HepG2 (cell line): ENCODE results near the gene IGSF5.

Experiments
- CEBPB ChIP-seq: IDR thresholded peaks from 2 replicates; pipeline ENCODE4 v1.6.1; 2011; ENCODE audit warnings: low read depth, low read length, improper control_type of control experiment, borderline replicate concordance
- CTCF ChIP-seq: sonication (generic); formaldehyde crosslinking; IDR thresholded peaks from 2 replicates; pipeline ENCODE4 v1.5.0; 2020; ENCODE audit warnings: mild to moderate bottlenecking, missing genetic modification reagents, moderate library complexity
- FOXA3 ChIP-seq: IDR thresholded peaks from 2 replicates; pipeline ENCODE4 v1.6.1; 2016; ENCODE audit warnings: missing genetic modification reagents, missing compliant biosample characterization
- JUND ChIP-seq: sonication (generic); formaldehyde crosslinking; IDR thresholded peaks from 2 replicates; pipeline ENCODE4 v1.8.0; 2022; ENCODE audit warnings: mild to moderate bottlenecking, missing genetic modification reagents
- PBX2 ChIP-seq: IDR thresholded peaks from 2 replicates; pipeline ENCODE4 v1.6.1; 2016; ENCODE audit warnings: control low read depth
- RERE ChIP-seq: IDR thresholded peaks from 2 replicates; pipeline ENCODE4 v1.6.1; 2016; ENCODE audit warnings: low read depth, missing genetic modification reagents, missing compliant biosample characterization
- ZNF558 ChIP-seq: sonication (generic); formaldehyde crosslinking; IDR thresholded peaks from 2 replicates; pipeline ENCODE4 v1.9.0; 2022; ENCODE audit warnings: mild to moderate bottlenecking, missing genetic modification reagents, borderline replicate concordance
- ZNF616 ChIP-seq: sonication (generic); formaldehyde crosslinking; IDR thresholded peaks from 2 replicates; pipeline ENCODE4 v1.5.0; 2020; ENCODE audit warnings: low read depth, mild to moderate bottlenecking, missing genetic modification reagents
- TF ChIP-seq, protein P1 (sequence below): sonication (generic); formaldehyde crosslinking; IDR thresholded peaks from 2 replicates; pipeline ENCODE4 v1.5.0; 2020; ENCODE audit warnings: mild to moderate bottlenecking, missing genetic modification reagents

DNA sequence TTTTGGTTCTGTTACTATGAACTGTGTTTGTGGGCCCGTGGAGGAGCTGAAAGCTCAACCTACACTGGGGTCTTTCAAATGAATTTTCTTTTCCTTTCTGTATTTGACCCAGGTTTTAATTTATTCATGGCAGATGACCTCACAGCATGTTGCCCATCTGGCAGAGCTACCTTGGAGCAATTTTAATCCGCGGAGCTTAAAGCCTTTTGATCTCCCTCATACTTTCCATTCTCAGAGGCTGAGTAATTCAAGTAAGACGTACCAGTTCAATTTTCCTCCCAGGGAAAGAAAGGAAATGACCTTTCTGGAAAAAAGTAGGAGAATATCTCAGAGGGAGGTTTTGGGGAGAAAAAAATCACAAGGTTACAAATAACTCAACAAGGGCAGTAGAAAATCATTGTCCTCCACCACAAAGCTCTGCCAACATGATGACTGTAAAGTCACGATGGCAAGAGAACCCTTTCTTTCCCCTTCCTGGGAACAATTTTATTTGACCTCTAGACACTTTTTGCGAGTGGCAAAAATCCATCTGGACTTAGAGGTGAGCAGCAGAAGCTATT, 100.7 kb downstream of the IGSF5 start:
- TF ChIP-seq RERE (CRISPR knock-in tag) (no peak), JUND (CRISPR knock-in tag) (no peak), FOXA3 (CRISPR knock-in tag) (no peak), CTCF (no peak), CEBPB (no peak), PBX2 (no peak), ZNF616 (no peak), ZNF558 (CRISPR knock-in tag) (no peak)
- TF ChIP-seq, protein P1, sequence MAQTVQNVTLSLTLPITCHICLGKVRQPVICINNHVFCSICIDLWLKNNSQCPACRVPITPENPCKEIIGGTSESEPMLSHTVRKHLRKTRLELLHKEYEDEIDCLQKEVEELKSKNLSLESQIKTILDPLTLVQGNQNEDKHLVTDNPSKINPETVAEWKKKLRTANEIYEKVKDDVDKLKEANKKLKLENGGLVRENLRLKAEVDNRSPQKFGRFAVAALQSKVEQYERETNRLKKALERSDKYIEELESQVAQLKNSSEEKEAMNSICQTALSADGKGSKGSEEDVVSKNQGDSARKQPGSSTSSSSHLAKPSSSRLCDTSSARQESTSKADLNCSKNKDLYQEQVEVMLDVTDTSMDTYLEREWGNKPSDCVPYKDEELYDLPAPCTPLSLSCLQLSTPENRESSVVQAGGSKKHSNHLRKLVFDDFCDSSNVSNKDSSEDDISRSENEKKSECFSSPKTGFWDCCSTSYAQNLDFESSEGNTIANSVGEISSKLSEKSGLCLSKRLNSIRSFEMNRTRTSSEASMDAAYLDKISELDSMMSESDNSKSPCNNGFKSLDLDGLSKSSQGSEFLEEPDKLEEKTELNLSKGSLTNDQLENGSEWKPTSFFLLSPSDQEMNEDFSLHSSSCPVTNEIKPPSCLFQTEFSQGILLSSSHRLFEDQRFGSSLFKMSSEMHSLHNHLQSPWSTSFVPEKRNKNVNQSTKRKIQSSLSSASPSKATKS (CRISPR knock-in tag): no peak
